Activated CD8-positive, alpha-beta memory T cell treated with anti-CD3 and anti-CD28 coated beads for 36 hours (primary cell): Measurements from ENCODE around the gene DHCR24. TPM values are rescaled to one million over a fixed set of nuclear protein-coding genes. Genes with fewer than 3 reads are reported as not detected.

Source experiments
- CTCF ChIA-PET: fragments of 350-600 bp; sonication (Branson Sonifier 250); formaldehyde crosslinking; loops from one replicate; lab custom pipeline; 2021; ENCODE audit warnings: antibody characterized with exemption; lab: Charles Lee
- POLR2A ChIA-PET: fragments of 350-600 bp; sonication (Branson Sonifier 250); formaldehyde crosslinking; loops from one replicate; lab custom pipeline; 2021; ENCODE audit warnings: antibody characterized with exemption; lab: Charles Lee
- total RNA-seq, 2 experiments: library from RNA; stranded (reverse); gene quantifications; one replicate each; pipeline ENCODE4 v1.2.3, GENCODE V29; 2021

DHCR24 gene
- total RNA-seq, 2 experiments from 2014 or later = 89.0 to 89.3 TPM

DNA sequence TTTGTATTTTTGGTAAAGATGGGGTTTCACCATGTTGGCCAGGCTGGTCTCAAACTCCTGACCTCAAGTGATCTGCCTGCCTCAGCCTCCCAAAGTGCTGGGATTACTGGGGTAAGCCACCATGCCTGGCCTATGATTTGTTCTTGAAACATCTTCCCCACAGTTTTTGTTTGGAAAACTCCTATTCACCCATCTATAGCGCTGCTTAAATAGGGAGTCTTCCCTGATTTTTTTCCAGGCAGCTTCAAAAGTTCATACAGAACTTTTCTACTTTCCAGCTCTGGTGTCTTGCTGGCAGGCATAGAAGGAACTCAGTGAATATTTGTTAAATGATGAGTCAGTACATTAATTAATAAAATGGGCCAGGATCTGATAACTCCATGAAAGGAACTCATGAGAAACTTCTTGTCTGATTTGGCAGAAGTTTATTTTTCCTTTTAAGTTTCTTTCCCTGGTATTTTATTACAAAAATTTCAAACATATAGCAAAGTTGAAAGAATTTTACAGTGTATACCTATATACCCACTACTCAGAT lies 52.9 kb downstream of the DHCR24 start:
- ChIA-PET POLR2A (no interaction called here), CTCF (no interaction called here)

DNA sequence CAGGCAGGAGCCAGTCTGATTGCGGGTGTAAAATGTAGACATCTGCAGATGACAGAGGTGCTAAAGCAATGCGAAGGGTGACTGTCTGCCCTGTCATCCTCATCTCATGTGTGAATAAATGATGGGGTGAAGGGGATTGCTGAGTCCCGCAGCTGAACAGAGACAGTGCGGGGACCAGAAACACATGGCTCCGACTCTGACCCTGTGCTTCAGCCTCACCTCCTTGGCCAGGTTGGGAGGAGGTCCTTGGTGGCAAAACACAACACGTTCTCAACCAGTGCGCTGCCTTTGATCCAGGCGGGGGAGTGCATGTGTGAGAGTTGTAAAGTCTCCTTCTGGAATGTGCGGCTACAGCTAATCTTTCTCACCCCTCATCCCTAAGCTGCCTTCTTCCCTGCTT lies 53.9 kb downstream of the DHCR24 start:
- ChIA-PET POLR2A (no interaction called here), CTCF (no interaction called here)

DNA sequence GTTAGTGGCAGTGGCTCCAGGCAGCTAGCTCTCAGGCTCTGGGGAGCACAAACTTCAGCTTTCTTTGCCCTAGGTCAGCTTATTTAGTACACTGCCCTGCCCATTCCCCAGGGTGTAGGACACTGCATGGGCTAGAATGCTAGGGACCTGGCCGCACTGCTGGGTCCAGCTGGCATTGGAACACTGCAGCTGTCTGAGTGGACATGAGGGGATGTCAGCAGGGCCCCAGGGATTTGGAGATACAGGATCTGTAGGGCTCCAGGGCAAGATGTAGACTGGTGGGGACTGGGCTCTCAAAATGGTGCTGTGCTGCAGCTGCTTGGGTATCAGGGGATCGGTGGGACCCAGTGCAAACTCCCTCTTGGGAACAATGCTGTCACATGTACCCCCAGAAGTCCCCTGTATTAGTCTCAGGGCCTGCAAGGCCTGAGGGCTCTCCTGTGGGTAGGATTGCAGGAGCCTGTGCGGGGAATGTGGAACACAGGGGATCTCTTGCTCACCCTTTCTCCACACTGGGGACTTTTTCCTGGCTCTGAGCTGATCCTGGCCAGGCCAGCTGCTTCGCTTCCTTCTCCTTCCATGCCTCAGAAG lies 60.7 kb downstream of the DHCR24 start:
- POLR2A ChIA-PET = no interaction called here
- CTCF ChIA-PET = no interaction called here

DNA sequence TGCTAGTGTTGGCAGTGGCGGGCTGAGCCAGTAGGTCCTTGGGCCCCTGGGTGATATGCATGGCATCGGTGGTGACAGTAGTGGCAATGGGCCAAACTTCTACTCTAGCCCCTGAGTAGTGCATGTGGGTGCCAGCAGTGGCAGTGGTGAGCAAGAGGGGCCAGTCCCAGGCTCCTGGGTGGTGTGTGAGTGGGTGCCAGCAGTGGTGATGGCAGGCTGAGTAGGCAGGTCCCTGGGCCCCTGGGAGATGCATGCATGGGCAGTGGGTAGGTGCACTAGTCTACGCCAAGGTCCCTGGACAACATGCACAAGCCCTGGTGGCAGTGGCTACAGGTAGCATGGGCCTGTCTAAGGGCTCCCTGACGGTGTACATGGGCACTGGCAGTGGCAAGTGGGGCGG lies 61.3 kb downstream of the DHCR24 start:
- CTCF ChIA-PET = no interaction called here
- POLR2A ChIA-PET = no interaction called here

DNA sequence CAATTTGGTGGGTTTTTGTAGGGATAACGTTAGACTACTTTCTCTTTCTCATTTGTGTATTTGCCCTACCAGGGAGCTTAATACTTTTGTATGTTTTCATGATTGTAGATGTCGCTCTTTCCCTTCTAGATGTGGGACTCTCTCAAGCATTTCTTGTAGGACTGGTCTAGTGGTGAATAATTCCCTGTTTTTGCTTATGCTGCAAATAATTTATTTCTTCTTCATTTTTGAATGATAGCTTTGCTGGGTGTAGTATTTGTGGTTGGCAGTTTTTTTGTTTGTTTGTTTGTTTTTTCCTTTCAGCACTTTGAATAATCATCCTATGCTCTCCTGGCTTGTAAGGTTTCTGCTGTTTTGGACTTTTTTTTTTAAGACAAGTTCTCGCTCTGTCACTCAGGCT lies 63.3 kb downstream of the DHCR24 start:
- POLR2A ChIA-PET = no interaction called here

DNA sequence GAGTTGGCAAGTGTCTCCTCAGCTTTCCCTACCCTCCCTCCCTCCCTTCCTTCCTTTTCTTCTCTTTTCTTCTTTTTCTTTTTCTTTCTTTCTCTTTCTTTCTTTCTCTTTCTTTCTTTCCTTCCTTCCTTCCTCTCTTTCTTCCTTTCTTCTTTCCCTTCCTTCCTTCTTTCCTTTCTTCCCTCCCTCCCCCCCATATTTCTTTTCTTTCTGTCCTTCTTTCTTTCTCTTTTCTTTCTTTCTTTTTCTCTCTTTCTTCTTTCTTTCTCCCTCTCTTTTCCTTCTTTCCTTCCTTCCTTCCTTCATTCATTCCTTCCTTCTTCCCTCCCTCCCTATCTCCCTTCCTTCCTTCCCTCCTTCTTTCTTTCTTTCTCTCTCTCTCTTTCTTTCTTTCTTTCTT lies 67.3 kb downstream of the DHCR24 start:
- POLR2A ChIA-PET = no interaction called here
- CTCF ChIA-PET = no interaction called here

More for the DNA sequence above, 63.3 kb downstream of the DHCR24 start:
- CTCF ChIA-PET = no interaction called here

DNA sequence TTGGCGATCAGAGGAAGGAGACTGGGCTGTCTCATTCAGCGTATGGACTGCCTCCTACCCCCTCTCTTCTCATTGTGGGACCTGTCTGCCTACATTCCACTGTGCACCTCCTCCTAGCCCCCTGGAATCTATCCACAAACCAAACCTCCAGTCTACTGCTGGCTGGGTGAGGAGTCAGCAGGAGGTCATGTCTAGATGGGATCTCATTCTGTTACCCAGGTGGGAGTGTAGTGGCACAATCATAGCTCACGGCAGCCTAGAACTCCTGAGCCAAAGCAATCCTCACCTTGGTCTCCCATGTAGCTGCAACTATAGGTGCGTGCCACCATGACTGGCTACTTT lies 67.8 kb downstream of the DHCR24 start:
- POLR2A ChIA-PET = no interaction called here
- CTCF ChIA-PET = no interaction called here

DNA sequence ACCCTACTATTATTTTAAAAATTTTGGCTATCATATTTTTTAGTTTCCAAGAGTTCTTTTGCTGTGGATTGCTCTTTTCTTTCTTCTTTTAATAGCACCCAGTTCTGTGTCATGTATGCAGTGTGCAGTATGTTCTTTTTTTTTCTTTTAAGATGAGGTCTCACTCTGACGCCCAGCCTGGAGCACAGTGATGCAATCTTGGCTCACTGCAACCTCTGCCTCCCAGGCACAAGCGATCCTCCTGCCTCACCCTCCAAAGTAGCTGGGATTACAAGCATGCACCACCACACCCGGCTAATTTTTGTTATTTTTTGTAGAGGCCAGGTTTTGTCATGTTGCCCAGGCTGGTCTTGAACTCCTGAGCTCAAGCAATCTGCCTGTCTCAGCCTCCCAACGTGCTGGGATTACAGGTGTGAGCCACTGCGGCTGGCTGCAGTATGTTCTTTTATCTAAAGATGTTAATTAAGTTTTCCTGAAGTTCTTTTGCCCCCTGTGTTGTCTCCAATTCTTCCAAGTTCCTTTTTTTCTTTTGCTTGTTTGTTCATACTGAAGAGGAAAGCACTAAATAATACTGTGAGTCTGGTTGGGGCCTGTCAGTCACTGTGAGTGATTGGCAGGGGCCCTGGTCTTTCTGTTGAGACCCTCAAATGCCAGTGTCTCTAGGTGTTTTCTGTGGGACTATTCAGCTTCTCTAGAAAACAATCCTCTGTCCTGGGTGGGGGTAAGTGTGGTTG lies 68.4 kb downstream of the DHCR24 start:
- POLR2A ChIA-PET = no interaction called here
- CTCF ChIA-PET = interaction anchor here (0.6 kb wide), 1 partner anchor 151 kb away, joined by 3 read pairs; no protein-coding TSS in a partner anchor

DNA sequence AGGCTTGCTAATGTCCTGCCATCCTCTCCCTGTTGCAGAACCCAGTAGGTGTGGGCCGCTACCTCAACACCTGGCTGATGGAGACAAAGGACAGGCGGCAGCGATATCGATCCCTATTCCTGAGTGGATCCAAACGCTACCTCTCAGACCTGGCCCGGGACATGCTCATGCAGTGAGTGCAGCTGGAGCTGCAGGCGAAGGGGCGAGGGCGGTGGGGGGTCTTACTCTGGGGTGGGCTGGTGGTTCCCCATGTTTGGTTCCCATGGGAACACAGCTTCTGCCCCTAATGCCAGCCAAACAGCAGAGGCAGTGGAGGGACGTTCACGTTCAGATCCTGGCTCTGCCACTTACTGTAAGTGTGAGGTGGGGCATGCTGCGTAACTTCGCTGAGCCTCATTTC lies 70.0 kb downstream of the DHCR24 start:
- ChIA-PET CTCF (interaction anchor here (0.7 kb wide), 1 partner anchor 57 kb away, joined by 4 read pairs; no protein-coding TSS in a partner anchor), POLR2A (no interaction called here)

DNA sequence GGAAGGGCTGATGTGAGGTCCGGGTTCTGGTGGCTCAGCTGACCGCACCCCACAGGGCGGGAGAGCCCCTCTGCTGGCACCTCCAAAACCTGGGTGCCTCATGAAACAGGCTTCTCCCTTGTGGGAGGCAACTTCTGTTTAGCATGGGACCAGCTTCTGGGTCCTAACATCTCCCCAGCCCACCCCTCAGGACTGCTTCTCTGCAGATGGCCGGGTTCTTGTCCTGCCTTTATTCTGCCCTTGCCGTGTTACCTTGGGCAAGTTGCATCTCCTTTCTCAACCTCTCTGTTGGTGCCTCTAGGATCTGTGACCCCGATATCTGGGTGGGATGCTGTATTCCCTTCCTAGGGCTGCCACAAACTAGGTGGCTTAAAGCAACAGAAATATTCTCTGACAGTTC lies 70.9 kb downstream of the DHCR24 start:
- POLR2A ChIA-PET = no interaction called here
- CTCF ChIA-PET = no interaction called here

DNA sequence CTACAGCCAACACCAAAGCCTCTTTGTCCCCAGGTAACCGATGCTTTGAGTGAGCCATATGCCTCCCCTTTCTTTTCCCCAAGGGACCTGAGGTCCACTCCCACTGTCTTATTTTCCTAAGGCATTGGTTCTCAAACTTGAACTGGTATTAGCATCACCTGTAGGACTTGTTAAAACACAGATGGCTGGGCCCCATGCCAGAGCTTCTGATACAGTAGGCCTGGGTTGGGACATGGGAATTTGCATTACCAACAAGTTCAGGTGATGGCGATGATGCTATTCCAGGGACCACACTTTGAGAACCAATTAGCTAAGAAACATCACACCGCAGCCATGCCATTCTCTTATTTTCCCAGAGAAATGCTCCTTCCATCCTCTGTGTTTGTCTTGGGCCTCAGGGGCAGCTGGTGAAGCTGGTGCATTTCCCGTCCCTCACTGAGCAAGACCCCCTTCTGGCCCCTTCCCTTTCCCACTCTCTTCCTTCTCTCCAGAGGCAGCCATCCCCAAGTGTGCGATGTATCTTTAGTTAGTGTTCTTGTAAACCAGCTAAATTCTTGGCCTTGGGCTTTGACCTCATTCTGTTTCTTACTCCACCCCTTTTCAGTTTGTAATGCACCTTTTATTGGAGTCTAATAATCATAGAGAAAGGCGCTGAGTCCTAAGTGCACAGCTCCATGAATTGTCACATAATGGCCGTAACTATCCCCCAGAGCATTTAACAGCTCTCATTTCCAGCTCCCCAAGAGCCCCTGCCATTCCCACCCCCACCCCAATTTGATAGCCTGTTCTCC lies 71.7 kb downstream of the DHCR24 start:
- ChIA-PET POLR2A (interaction anchor here (0.7 kb wide), 1 partner anchor 8 kb away, joined by 3 read pairs; no protein-coding TSS in a partner anchor), CTCF (interaction anchor here (1.4 kb wide), 1 partner anchor 143 kb away, joined by 5 read pairs; no protein-coding TSS in a partner anchor)

DNA sequence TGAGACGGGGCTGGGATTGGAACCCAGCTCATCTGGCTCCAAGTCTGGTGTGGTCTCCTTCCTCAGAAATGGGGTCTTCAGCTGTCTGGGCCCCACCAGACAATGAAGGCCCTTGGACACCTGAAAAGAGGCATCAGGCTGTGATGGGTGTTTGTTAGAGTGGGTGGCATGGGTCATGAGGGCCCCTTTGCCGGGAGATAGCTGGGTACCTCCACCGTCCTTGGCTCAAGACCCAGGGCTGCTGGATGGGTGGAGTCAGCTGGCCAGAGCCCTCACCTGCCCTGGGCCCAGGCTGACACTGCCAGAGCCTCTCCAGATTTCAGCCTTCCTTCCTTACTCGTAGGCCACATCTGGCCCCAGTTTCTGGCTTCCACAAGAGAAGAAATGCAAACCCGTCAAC lies 72.4 kb downstream of the DHCR24 start:
- POLR2A ChIA-PET = no interaction called here
- CTCF ChIA-PET = interaction anchor here (1.4 kb wide), 1 partner anchor 143 kb away, joined by 5 read pairs; no protein-coding TSS in a partner anchor

DNA sequence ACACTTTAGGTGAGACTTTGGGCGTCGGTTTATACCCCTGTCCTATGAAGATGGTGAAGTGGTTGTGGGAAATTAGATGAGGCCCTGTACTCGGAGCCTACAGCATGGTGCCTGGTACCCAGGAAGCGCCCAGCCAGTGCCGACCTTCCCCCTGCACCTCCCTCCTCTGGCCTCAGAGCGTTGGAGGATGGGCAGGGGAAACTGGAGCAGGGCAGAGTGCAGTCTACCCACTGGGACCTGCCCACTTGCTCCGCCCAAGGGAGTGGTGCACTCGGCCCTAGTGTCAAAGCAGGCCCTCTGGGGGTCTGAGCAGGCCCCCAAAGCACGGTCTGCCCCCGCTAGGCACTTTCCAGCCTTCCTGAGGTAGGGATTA lies 72.9 kb downstream of the DHCR24 start:
- ChIA-PET CTCF (interaction anchor here (1.1 to 1.4 kb wide), 3 partner anchors 142 to 324 kb away, joined by 3 to 5 read pairs (median 3); no protein-coding TSS in a partner anchor), POLR2A (no interaction called here)

DNA sequence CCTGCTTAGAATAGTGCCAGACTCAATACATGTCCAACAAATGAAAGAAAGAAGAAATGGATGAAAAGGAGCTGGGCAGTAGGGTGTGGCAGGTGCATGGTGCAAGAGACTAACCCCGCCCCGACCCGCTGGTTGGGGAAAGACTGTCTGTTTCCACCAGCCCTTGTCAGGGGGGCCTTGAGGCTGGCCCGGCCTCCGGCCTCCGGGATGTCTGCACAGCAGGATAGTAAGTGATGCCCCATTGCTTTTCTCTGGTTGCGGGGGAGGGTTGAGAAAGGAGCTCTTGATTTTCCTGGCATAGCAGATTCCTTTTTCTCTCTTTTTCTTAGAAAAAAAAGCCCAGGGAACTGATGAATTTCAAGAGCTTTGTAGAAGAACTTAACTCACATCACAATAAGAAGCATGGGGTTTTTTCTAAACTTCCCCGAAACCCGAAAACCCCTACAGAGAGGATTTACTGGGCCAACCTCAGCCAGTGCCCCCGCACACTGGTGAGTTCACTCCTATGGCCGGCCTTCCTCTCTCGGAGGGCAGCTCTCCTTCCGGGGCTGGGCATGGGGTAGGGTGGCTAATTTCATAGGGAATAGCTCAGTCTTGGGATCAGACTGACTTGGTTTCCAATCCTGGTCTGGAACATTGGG lies 73.4 kb downstream of the DHCR24 start:
- ChIA-PET POLR2A (no interaction called here), CTCF (interaction anchor here (1.1 to 1.4 kb wide), 3 partner anchors 142 to 324 kb away, joined by 3 to 5 read pairs (median 3); no protein-coding TSS in a partner anchor)

DNA sequence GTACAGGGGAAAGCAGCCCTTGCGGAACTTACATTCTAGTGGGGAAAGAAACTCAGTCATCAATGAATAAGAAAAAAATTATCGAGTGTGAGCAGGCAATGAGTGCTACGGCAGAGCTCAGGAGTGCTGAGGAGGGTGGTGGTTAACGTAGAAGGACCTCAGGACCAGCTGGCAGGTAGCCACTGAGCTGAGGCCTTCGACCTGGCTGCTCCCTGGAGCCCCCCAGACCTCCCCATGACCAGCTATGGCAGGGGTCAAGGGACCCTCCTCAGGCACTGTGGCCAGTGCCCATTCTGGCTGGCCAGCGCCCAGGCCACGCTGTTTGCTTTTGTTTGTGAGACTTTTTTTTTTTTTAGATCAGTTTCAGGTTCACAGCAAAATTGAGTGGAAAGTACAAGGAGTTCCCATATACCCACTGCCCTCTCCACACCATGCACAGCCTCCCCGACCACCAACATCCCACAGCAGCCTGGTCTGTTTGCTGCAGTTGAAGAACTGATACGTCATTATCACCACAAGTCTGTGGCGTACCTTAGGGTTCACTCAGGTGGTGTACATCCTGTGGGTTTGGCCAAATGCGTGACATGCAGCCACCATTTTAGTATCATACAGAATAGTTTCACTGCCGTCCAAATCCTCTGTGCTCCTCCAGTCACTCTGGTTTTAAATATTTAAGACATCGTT lies 74.1 kb downstream of the DHCR24 start:
- CTCF ChIA-PET = interaction anchor here (1.0 to 1.2 kb wide), 3 partner anchors 22 to 323 kb away, joined by 3 read pairs; no protein-coding TSS in a partner anchor
- POLR2A ChIA-PET = interaction anchor here (0.7 kb wide), 1 partner anchor 10 kb away, joined by 5 read pairs; no protein-coding TSS in a partner anchor

DNA sequence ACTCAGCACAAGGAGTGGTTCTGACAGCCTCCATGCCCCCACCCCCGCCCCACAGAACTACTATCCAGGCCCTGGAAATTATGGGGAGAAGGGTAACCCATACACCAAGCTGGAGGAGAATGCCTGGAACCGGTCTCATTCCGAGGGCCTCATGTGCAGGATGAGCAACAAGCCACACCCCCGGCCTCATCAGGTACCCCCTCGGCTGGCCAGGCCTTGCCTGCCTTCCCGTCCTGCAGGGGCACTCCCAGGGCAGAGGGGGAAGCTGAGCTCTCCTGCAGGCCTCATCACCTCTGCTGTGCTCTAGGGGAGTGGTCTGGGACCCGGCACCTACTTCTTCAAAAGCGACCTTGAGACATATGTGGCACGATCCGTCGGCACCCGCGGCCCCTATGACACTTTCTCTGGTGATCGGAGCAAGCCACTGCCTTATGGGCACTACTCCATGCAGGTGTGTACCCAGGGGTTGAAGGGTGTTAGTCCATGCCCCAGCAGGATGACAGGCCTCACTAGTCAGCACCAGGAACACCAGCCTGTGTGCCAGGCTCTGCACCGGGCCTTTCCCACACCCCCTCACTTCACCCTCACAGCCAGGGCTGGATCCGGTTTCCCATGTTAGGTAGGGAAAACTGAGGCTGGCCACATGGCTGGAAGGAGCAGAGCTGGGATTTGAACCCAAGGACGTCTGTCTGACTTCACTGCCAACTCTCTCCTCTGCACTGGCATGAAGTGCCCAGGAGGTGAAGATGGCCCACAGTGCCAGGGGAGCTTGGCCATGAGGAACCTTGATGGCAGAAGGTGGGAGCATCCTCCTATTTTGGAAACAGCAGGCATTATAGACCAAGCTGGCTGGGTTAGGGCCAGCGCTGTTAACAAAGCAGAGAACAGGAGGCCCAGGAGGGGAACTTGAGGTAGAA lies 75.0 kb downstream of the DHCR24 start:
- CTCF ChIA-PET = interaction anchor here (0.6 to 1.1 kb wide), 3 partner anchors 12 to 493 kb away, joined by 3 read pairs; no protein-coding TSS in a partner anchor
- POLR2A ChIA-PET = interaction anchor here (0.7 kb wide), 1 partner anchor 9 kb away, joined by 5 read pairs; no protein-coding TSS in a partner anchor

DNA sequence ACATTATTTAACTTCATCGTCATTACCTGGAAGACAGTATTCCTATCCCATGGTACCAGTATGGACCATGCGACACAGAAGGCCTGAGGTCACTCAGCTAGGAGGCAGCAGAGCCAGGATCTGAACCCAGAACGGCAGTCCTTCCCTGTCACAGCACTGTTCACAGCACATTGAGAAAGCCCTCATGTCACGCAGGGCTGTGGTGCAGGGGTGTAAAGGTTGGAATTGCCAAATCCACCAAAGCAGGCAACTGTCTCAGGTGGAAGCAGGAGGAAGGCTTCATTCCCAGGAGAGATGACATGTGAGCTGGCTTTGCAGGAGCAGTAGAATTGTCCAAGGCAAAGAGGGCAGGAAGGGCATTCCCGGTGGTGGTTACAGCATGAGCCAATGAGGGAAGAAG lies 75.9 kb downstream of the DHCR24 start:
- CTCF ChIA-PET = interaction anchor here (0.8 to 1.1 kb wide), 2 partner anchors 11 to 42 kb away, joined by 3 read pairs; no protein-coding TSS in a partner anchor
- POLR2A ChIA-PET = no interaction called here
